22Rv1 (cell line): ENCODE measurements around the gene CXCL1.

Experiments used
- ZFX ChIP-seq: fragments of 450-650 bp; IDR thresholded peaks from 2 replicates; pipeline ENCODE4 v1.6.1; 2017; ENCODE audit warnings: antibody characterized with exemption, borderline replicate concordance
- TF ChIP-seq, protein P1 (sequence below): fragments of 450-650 bp; IDR thresholded peaks from 2 replicates; pipeline ENCODE4 v1.5.1; 2017; ENCODE audit warnings: mild to moderate bottlenecking

DNA sequence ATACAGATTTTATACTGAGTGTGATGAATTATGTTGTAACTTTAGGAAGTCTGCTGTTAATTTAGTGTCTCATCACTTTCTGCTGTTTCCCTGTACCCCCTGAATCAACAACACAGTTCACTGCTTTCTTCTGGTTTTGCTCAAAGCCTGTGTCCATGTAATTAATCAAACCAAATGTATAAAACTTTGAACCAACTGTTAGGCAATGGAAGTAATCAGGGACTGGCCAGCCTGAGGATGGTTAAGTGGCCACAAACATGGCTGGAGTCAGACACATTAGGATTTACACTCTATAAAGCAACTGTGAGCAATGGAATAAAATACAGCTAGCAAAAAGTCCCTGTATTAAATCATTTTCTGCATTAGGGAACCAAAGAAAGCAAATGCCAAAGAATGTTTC is 42.6 kb downstream of the CXCL1 start:
- TF ChIP-seq, protein P1, sequence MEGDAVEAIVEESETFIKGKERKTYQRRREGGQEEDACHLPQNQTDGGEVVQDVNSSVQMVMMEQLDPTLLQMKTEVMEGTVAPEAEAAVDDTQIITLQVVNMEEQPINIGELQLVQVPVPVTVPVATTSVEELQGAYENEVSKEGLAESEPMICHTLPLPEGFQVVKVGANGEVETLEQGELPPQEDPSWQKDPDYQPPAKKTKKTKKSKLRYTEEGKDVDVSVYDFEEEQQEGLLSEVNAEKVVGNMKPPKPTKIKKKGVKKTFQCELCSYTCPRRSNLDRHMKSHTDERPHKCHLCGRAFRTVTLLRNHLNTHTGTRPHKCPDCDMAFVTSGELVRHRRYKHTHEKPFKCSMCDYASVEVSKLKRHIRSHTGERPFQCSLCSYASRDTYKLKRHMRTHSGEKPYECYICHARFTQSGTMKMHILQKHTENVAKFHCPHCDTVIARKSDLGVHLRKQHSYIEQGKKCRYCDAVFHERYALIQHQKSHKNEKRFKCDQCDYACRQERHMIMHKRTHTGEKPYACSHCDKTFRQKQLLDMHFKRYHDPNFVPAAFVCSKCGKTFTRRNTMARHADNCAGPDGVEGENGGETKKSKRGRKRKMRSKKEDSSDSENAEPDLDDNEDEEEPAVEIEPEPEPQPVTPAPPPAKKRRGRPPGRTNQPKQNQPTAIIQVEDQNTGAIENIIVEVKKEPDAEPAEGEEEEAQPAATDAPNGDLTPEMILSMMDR = no peak
- no peak for TF ChIP-seq ZFX
